Measurements from ENCODE around the gene AHNAK2.

The AHNAK2 gene

DNA sequence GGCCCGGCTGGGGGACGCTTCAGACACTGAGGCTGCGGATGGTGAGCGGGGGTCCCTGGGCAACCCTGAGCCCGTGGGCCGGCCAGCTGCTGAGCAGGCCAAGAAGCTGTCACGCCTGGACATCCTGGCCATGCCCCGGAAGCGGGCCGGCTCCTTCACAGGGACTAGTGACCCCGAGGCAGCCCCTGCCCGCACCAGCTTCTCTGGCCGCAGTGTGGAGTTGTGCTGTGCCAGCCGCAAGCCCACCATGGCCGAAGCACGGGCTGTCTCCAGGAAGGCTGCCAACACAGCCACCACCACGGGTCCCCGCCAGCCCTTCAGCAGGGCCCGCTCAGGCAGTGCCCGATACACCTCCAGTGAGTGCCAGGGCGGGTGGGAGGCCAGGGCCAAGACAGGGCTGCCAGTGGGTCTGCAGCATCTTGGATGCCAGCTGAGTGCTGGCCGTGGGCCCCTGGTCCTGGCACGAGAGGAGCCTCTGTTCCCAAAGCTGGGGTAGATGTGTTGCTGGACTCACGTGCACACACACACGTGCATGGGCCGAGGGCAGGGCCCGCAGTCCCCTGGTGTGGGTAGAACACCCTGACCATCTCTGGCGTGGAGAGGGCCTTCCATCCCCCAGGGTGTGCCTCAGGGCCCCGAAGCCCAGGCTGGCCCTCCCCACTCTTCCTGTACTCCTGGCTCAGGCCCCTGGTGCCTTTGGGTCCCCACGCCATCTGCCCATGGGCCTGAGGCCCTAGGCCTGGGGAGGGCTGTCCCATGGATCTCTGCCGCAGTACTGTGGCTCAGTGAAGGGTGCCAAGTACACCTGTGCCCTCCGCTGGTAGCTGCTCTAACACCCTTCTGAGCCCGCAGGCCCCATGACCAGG lies 90.3 kb downstream of the AHNAK2 start:
- Histone ChIP-seq H3K4me3 (ENCODE audit: low read depth in 1 of 2, low read length in 1 of 2) (no peak overlapping the region), H3K36me3 (no peaks in the 10 kb centered on the region), H3K9me3 (no peaks in the 10 kb centered on the region), H3K27ac (no peak overlapping the region), H3K4me1 (ENCODE audit: control insufficient read depth in 1 of 2, insufficient read depth in 1 of 2, low read depth in 1 of 2, low read length in 1 of 2) (no peaks in the 10 kb centered on the region), H3K27me3 (no peaks in the 10 kb centered on the region)
- TF ChIP-seq, protein P1, sequence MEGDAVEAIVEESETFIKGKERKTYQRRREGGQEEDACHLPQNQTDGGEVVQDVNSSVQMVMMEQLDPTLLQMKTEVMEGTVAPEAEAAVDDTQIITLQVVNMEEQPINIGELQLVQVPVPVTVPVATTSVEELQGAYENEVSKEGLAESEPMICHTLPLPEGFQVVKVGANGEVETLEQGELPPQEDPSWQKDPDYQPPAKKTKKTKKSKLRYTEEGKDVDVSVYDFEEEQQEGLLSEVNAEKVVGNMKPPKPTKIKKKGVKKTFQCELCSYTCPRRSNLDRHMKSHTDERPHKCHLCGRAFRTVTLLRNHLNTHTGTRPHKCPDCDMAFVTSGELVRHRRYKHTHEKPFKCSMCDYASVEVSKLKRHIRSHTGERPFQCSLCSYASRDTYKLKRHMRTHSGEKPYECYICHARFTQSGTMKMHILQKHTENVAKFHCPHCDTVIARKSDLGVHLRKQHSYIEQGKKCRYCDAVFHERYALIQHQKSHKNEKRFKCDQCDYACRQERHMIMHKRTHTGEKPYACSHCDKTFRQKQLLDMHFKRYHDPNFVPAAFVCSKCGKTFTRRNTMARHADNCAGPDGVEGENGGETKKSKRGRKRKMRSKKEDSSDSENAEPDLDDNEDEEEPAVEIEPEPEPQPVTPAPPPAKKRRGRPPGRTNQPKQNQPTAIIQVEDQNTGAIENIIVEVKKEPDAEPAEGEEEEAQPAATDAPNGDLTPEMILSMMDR (IDR thresholded peaks at IDR 0.05), result no peak
